ENCODE results near the gene KNCN.

Gene KNCN

GRCh38 chr1:46569884-46570725, 18.7 kb upstream of the KNCN start:
- DNase-seq = no peak

GRCh38 chr1:46569116-46569515, 17.7 kb upstream of the KNCN start:
- no peak for DNase-seq

GRCh38 chr1:46568461-46568891, 17.0 kb upstream of the KNCN start:
- no peak for DNase-seq

GRCh38 chr1:46563341-46563740, 11.9 kb upstream of the KNCN start:
- no peak for DNase-seq

GRCh38 chr1:46562498-46562897, 11.1 kb upstream of the KNCN start:
- DNase-seq = no peak

GRCh38 chr1:46558966-46559365, 7.5 kb upstream of the KNCN start:
- no peak for DNase-seq

GRCh38 chr1:46558141-46558963, 6.9 kb upstream of the KNCN start:
- peak in 6 of 58 donors; percentile 16 to 66 (median 26) for DNase-seq

GRCh38 chr1:46557403-46557802, 6.0 kb upstream of the KNCN start:
- DNase-seq = no peak

GRCh38 chr1:46556822-46557221, 5.4 kb upstream of the KNCN start:
- DNase-seq = no peak

GRCh38 chr1:46555826-46556619, 4.6 kb upstream of the KNCN start:
- DNase-seq = no peak

GRCh38 chr1:46554597-46555381, 3.3 kb upstream of the KNCN start:
- DNase-seq = peak in 2 of 58 donors; percentile 27 to 35

- no peak for DNase-seq
These were observed 2.8 kb upstream of the KNCN start for GRCh38 chr1:46554236-46554596.

GRCh38 chr1:46553506-46553905, 2.1 kb upstream of the KNCN start:
- DNase-seq = no peak

GRCh38 chr1:46552357-46553237, 1.1 kb upstream of the KNCN start:
- no peak for DNase-seq

- no peak for DNase-seq
These were observed 656 bp downstream of the KNCN start for GRCh38 chr1:46550751-46551231.

- peak in 33 of 58 donors; percentile 9 to 74 (median 44) for DNase-seq
These were observed 1.5 kb downstream of the KNCN start for GRCh38 chr1:46549697-46550681.

- no peak for DNase-seq
These were observed 3.7 kb downstream of the KNCN start for GRCh38 chr1:46547481-46548383.
